Measurements from ENCODE around the gene LRRC42.
"Not testable (repeated sequence)": the region's sequence is repeated elsewhere in the genome, so short reads cannot be mapped to it uniquely, and the experiment has no call there.

The LRRC42 gene

DNA sequence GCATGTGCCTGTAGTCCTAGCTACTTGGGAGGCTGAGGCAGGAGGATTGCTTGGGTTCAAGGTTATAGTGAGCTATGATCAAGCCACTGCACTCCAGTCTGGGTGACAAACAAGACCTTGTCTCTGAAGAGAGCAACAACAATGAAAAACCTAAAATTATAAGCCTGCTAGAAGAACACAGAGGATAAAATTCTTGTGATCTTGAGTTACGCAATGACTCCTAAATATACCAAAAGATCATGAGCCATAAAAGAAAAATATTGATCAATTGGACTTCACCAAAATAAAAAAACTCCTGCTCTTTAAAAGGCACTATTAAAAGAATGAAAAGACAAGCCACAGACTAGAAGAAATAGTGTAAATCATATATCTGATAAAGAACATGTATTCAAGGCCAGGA is 49.5 kb downstream of the LRRC42 start:
- no peak for DNase-seq
- TF ChIP-seq GATA1 (IDR thresholded peaks at IDR 0.05; ENCODE audit: low read depth, low read length) (no peak), POLR2A (IDR thresholded peaks at IDR 0.05; ENCODE audit: low read length) (no peak)

DNA sequence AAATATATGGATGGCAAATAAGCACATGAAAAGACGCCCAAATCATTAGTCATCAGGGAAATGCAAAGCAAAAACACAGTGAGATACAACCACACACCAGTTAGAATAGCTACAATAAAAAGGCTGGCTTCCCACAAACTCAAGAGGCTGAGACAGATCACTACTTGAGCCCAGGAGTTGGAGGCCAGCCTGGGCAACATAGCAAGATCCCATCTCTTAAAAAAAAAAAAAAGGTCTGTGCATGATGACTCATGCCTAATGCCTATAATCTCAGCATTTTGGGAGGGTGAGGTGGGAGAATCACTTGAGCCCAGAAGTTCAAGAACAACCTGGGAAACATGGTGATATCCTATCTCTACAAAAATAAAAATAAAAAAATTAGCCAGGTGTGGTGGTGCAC is 52.1 kb downstream of the LRRC42 start:
- TF ChIP-seq GATA1 (IDR thresholded peaks at IDR 0.05; ENCODE audit: low read depth, low read length) (no peak), POLR2A (IDR thresholded peaks at IDR 0.05; ENCODE audit: low read length) (no peak)
- no peak for DNase-seq

- TF ChIP-seq GATA1 (IDR thresholded peaks at IDR 0.05; ENCODE audit: low read depth, low read length), result no peak
- no peak for TF ChIP-seq POLR2A (IDR thresholded peaks at IDR 0.05; ENCODE audit: low read length)
- DNase-seq, result no peak
Measured at GRCh38 chr1:53999920-54000319, 53.8 kb downstream of the LRRC42 start.

GRCh38 chr1:54001591-54001990 is 55.4 kb downstream of the LRRC42 start:
- no peak for DNase-seq
- TF ChIP-seq GATA1 (IDR thresholded peaks at IDR 0.05; ENCODE audit: low read depth, low read length) (no peak), POLR2A (IDR thresholded peaks at IDR 0.05; ENCODE audit: low read length) (no peak)

GRCh38 chr1:54002544-54003248 is 56.5 kb downstream of the LRRC42 start:
- DNase-seq, result no peak
- TF ChIP-seq POLR2A (IDR thresholded peaks at IDR 0.05; ENCODE audit: low read length), result no peak

DNA sequence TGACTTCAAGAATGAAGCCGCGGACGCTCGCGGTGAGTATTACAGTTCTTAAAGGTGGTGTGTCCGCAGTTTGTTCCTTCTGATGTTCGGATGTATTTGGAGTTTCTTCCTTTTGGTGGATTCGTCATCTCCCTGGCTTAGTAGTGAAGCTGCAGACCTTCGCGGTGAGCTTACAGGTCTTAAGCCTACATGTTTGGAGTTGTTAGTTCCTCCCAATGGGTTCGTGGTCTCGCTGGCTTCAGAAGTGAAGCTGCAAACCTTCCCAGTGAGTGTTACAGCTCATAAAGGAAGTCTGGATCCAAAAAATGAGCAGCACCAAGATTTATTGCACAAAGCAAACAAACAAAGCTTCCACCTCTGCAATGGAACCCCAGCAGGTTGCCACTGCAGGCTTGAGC is 57.1 kb downstream of the LRRC42 start:
- DNase-seq, result no peak
- TF ChIP-seq POLR2A (IDR thresholded peaks at IDR 0.05; ENCODE audit: low read length), result no peak
- no peak for TF ChIP-seq GATA1 (IDR thresholded peaks at IDR 0.05; ENCODE audit: low read depth, low read length)

GRCh38 chr1:54003750-54004480 is 57.8 kb downstream of the LRRC42 start:
- not testable (repeated sequence) for DNase-seq

- no peak for DNase-seq
- no peak for TF ChIP-seq POLR2A (IDR thresholded peaks at IDR 0.05; ENCODE audit: low read length)
Measured at GRCh38 chr1:54004481-54005049, 58.4 kb downstream of the LRRC42 start.

DNA sequence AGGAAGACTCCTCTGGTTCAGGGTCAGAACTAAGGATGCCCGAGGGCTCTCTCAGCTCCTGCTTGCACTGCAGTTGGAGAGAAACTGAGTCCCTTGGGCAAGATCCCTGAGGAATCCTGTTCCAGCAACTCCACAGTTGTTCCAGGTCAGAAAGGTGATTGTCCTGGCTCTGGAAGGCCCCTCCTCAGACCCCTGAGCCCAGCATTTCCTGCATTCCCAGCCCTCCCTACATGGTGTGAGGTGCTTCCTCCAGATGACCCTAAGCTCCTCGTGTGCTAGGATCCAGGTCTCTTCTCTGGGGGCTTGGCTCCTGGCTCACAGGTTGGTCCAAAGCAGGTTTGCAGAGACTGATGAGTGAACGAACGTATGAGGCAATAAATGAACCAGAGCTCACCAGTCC is 60.4 kb downstream of the LRRC42 start:
- no peak for TF ChIP-seq POLR2A (IDR thresholded peaks at IDR 0.05; ENCODE audit: low read length)
- TF ChIP-seq GATA1 (IDR thresholded peaks at IDR 0.05; ENCODE audit: low read depth, low read length), result no peak

GRCh38 chr1:54007613-54008012 is 61.5 kb downstream of the LRRC42 start:
- TF ChIP-seq GATA1 (IDR thresholded peaks at IDR 0.05; ENCODE audit: low read depth, low read length) (no peak), POLR2A (IDR thresholded peaks at IDR 0.05; ENCODE audit: low read length) (no peak)
- DNase-seq, result no peak

More for the DNA sequence above, 60.4 kb downstream of the LRRC42 start:
- DNase-seq, result no peak

- no peak for DNase-seq
- TF ChIP-seq GATA1 (IDR thresholded peaks at IDR 0.05; ENCODE audit: low read depth, low read length), result no peak
Measured at GRCh38 chr1:54008876-54009275, 62.7 kb downstream of the LRRC42 start.

DNA sequence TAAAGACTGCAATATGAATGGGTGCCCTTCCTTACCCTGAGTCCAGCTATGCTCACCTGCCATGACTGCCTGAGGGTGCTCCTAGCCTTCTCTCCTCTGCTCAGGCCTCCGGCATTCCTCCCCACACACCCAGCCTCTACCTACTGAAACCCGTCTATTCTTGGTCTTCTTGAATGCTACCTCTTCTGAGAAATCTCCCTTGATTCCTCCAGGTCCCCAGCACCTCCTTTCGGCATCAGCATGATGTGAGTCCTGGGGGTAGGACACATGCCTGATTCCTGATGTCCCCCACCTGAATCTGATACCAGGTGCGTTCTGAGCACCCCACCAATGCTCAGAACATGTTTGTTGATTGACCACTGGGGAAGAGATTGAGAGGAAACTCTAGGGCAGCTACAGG is 63.3 kb downstream of the LRRC42 start:
- TF ChIP-seq POLR2A (IDR thresholded peaks at IDR 0.05; ENCODE audit: low read length) (no peak), GATA1 (IDR thresholded peaks at IDR 0.05; ENCODE audit: low read depth, low read length) (no peak)
- DNase-seq, result no peak

DNA sequence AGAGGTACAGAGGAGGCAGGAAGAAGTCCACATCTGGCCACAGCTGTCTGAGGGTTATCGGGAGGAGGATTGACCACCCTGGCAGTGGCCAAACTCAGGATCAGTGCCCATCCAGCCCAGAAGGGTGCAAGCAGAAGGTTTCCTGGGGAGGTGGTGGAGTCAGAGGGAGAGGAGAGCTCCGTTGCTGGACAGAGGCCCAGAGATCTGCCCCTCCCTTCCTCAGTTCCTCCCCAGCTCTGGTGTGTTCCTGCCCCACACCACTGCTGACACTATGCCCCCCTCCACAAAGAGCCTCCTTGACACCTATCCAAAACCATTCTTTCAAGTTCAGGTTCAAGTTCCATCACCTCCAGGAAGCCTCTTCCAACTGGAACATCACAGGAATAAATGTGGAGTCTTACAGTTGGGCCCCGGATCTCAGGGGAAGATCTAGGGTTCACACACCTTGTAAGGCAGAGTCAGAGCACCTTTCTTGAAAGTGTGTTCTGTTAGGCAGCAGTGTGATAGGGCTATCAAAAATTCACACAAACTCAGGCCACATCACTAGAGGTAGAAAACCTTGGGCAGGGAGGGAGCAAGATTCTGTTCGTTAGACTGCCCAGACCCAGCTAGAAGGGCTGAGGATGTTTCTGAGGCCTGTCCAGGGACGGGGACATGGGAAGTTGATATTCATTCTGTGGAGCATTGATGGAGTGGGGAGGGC is 64.4 kb downstream of the LRRC42 start:
- no peak for DNase-seq
- no peak for TF ChIP-seq POLR2A (IDR thresholded peaks at IDR 0.05; ENCODE audit: low read length)
- TF ChIP-seq GATA1 (IDR thresholded peaks at IDR 0.05; ENCODE audit: low read depth, low read length), result no peak

DNA sequence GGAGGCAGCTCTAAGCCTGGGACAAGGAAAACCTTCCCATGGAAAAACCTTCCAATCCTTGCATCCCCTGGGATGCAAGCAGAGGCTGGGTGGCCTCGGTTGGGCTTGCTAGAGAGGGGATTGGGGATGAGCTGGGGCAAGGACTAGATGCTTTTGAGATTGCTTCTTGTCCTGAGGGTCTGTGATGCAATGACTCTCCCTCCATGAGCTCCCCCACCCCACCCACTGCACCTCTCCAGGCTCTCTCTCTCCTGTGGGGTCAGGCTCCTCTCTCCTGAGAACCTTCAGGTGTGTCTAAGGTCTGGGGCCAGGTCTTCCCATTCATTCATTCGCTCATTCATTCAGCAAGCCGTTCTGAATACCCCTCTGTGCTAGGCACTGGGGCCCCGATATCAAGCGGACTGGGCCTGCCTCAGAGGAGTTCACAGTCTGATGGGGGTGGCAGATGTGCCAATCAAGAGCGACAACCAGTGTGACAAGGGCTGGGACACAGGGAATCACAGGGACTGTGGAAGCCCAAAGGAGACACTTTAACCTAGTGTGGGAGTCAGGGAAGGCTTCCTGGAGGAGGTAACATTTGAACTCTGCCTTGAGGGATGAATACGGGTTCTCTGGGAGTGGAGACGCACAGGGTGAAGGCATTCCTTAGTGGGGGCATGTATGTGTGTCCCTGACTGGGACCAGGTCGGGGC is 65.3 kb downstream of the LRRC42 start:
- TF ChIP-seq POLR2A (IDR thresholded peaks at IDR 0.05; ENCODE audit: low read length) (no peak), GATA1 (IDR thresholded peaks at IDR 0.05; ENCODE audit: low read depth, low read length) (no peak)
- DNase-seq, result no peak

All from erythroblast (primary cell).